Ishikawa (cell line): ENCODE measurements around the gene CRACR2B.

ENCODE experiments used
- CEBPB ChIP-seq: IDR thresholded peaks from 2 replicates; pipeline ENCODE4 v1.6.1; 2012
- CREB1 ChIP-seq: IDR thresholded peaks from 2 replicates; pipeline ENCODE4 v1.6.1; 2012; ENCODE audit warnings: low read depth
- EGR1 ChIP-seq: IDR thresholded peaks from 2 replicates; pipeline ENCODE4 v1.6.1; 2012
- EP300 ChIP-seq: IDR thresholded peaks from 2 replicates; pipeline ENCODE4 v1.6.1; 2012; ENCODE audit warnings: borderline replicate concordance
- FOXM1 ChIP-seq: IDR thresholded peaks from 2 replicates; pipeline ENCODE4 v1.6.1; 2012; ENCODE audit warnings: low read depth, borderline replicate concordance
- NFIC ChIP-seq: IDR thresholded peaks from 2 replicates; pipeline ENCODE4 v1.6.1; 2012
- RAD21 ChIP-seq: IDR thresholded peaks from 2 replicates; pipeline ENCODE4 v1.6.1; 2012; ENCODE audit warnings: low read depth
- TAF1 ChIP-seq: IDR thresholded peaks from 2 replicates; pipeline ENCODE4 v1.6.1; 2012; ENCODE audit warnings: low read depth, mild to moderate bottlenecking
- TCF12 ChIP-seq: IDR thresholded peaks from 2 replicates; pipeline ENCODE4 v1.6.1; 2012; ENCODE audit warnings: low read depth
- TEAD4 ChIP-seq: IDR thresholded peaks from 2 replicates; pipeline ENCODE4 v1.6.1; 2012
- USF1 ChIP-seq: IDR thresholded peaks from 2 replicates; pipeline ENCODE4 v1.6.1; 2012
- YY1 ChIP-seq: IDR thresholded peaks from 2 replicates; pipeline ENCODE4 v1.6.1; 2012; ENCODE audit warnings: low read depth
- ZBTB7A ChIP-seq: IDR thresholded peaks from 2 replicates; pipeline ENCODE4 v1.6.1; 2012; ENCODE audit warnings: low read depth
- TF ChIP-seq, protein P1 (sequence below): IDR thresholded peaks from 2 replicates; pipeline ENCODE4 v1.6.1; 2012
- TF ChIP-seq, protein P2 (sequence below): IDR thresholded peaks from 2 replicates; pipeline ENCODE4 v1.6.1; 2012; ENCODE audit warnings: low read depth, mild to moderate bottlenecking

The CRACR2B gene

GRCh38 chr11:782264-783174, 45.2 kb upstream of the CRACR2B start:
- TF ChIP-seq USF1: no peak
- TF ChIP-seq RAD21: no peak
- TF ChIP-seq EP300: no peak
- TF ChIP-seq YY1: no peak
- TF ChIP-seq CEBPB: no peak
- TF ChIP-seq TEAD4: no peak
- TF ChIP-seq ZBTB7A: no peak
- TF ChIP-seq TCF12: no peak

GRCh38 chr11:783581-784015, 44.1 kb upstream of the CRACR2B start:
- TF ChIP-seq FOXM1 (no peak), RAD21 (peak; percentile 46; the same call in 1 of the 2 replicates)
- TF ChIP-seq, protein P1, sequence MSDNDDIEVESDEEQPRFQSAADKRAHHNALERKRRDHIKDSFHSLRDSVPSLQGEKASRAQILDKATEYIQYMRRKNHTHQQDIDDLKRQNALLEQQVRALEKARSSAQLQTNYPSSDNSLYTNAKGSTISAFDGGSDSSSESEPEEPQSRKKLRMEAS: 0 out of 2 replicates have a peak, but pooled peaks have one; percentile 28

- TF ChIP-seq, protein P1: no peak
- TF ChIP-seq TCF12: no peak
Observed at GRCh38 chr11:786235-787083, 41.3 kb upstream of the CRACR2B start.

GRCh38 chr11:787084-787675, 40.5 kb upstream of the CRACR2B start:
- TF ChIP-seq, protein P2, sequence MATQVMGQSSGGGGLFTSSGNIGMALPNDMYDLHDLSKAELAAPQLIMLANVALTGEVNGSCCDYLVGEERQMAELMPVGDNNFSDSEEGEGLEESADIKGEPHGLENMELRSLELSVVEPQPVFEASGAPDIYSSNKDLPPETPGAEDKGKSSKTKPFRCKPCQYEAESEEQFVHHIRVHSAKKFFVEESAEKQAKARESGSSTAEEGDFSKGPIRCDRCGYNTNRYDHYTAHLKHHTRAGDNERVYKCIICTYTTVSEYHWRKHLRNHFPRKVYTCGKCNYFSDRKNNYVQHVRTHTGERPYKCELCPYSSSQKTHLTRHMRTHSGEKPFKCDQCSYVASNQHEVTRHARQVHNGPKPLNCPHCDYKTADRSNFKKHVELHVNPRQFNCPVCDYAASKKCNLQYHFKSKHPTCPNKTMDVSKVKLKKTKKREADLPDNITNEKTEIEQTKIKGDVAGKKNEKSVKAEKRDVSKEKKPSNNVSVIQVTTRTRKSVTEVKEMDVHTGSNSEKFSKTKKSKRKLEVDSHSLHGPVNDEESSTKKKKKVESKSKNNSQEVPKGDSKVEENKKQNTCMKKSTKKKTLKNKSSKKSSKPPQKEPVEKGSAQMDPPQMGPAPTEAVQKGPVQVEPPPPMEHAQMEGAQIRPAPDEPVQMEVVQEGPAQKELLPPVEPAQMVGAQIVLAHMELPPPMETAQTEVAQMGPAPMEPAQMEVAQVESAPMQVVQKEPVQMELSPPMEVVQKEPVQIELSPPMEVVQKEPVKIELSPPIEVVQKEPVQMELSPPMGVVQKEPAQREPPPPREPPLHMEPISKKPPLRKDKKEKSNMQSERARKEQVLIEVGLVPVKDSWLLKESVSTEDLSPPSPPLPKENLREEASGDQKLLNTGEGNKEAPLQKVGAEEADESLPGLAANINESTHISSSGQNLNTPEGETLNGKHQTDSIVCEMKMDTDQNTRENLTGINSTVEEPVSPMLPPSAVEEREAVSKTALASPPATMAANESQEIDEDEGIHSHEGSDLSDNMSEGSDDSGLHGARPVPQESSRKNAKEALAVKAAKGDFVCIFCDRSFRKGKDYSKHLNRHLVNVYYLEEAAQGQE: no peak
- TF ChIP-seq TEAD4 (no peak), USF1 (no peak), EGR1 (no peak), FOXM1 (no peak), YY1 (no peak), RAD21 (no peak), TAF1 (no peak), CREB1 (no peak), NFIC (no peak), TCF12 (no peak), ZBTB7A (no peak), CEBPB (no peak), EP300 (no peak)
- TF ChIP-seq, protein P1: no peak

GRCh38 chr11:788009-788640, 39.6 kb upstream of the CRACR2B start:
- TF ChIP-seq EP300: no peak
- TF ChIP-seq TAF1: no peak
- no peak for TF ChIP-seq CREB1
- TF ChIP-seq USF1: no peak
- TF ChIP-seq, protein P2: no peak
- TF ChIP-seq CEBPB: no peak
- TF ChIP-seq FOXM1: no peak
- TF ChIP-seq ZBTB7A: no peak
- no peak for TF ChIP-seq RAD21
- TF ChIP-seq TEAD4: no peak
- no peak for TF ChIP-seq YY1
- TF ChIP-seq, protein P1: no peak
- no peak for TF ChIP-seq EGR1
- no peak for TF ChIP-seq TCF12
- TF ChIP-seq NFIC: no peak
